Activated T-helper 17 cell treated with anti-CD3 and anti-CD28 coated beads, Interleukin-2, amount 50 U/mL, for 72 hours (primary cell): ENCODE measurements around the gene HLF. TPM values are rescaled to one million over a fixed set of nuclear protein-coding genes. Genes with fewer than 3 reads are reported as not detected.

Source experiments
- ATAC-seq: fragments of 150-1000 bp; cut with Tn5 transposase; replicated peaks from 2 replicates; pipeline ENCODE4 v1.10.0; 2021; ENCODE audit warnings: mild to moderate bottlenecking, moderate library complexity
- H3K27ac Mint-ChIP-seq: one replicate; pipeline ENCODE4 v1.8.0; 2022; ENCODE audit warnings: mixed read lengths
- H3K27me3 Mint-ChIP-seq: one replicate; pipeline ENCODE4 v1.8.0; 2022; ENCODE audit warnings: mixed read lengths
- H3K36me3 Mint-ChIP-seq: one replicate; pipeline ENCODE4 v1.8.0; 2022; ENCODE audit warnings: low read depth, mild to moderate bottlenecking, mixed read lengths
- H3K4me1 Mint-ChIP-seq: one replicate; pipeline ENCODE4 v1.8.0; 2022; ENCODE audit warnings: mixed read lengths
- H3K4me3 Mint-ChIP-seq: one replicate; pipeline ENCODE4 v1.8.0; 2022; ENCODE audit warnings: mild to moderate bottlenecking, mixed read lengths
- H3K9me3 Mint-ChIP-seq: one replicate; pipeline ENCODE4 v1.8.0; 2022; ENCODE audit warnings: mixed read lengths
- total RNA-seq, 2 donors: library from RNA; stranded (reverse); gene quantifications; one replicate each; pipeline ENCODE4 v1.2.3, GENCODE V29; 2022

The HLF gene
- total RNA-seq, 2 donors from 2014 or later = 21.7 to 46.3 TPM

DNA sequence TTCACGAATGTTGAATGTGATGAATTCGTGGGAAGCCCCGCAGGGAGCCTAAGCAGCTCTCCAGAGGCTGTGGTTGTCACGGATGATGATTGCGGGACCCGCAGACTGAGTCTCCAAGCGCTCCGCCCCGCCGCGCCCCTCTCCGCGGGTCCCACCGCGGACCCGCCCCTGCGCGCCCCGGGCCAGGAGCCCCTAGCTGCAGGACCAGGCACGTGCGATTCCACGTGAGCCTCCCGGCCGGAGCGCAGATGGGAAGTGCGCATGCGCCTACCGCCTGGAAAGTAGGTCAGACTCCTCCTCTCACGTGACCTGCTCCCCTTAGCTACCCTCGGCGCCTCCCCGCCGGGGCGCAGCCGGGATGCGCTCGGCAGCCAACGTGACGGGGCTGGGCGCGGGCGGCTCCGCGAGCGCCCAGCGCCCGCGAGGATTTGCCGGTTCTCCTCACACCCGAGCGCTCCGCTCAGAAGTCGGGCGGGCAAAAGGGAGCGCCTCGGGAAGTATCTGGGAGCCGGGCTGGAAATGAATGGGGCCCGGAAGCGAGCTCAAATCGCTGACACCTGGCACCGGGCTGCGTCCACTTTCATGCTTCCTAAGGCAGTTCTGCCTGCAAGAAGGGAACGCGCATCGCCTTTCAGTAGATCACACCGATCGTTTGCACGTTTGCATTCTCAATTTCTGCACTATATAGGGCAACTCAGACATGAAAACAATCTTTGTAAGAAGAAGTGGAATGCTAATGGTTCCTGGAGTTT lies 26.4 kb upstream of the HLF start:
- no peaks in the 10 kb centered on the region for H3K27me3 Mint-ChIP-seq

DNA sequence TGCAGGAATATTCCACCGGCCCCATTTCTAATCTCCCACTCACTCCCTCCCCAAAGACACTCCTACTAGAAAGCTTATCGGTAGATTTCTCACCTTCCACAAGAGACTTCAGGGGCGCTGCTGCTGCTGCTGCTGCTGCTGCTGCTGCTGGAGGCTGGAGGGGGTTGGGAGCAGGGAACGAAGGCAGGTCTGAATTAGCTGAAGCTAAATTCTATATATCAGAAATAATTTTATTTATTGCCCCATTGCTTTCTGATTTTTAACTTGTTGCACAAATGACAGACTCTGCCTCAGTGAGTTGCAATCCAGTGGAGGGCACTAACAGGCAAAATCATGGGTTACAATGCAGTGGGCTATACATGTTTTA lies 25.8 kb upstream of the HLF start:
- Mint-ChIP-seq H3K36me3 (no peaks in the 10 kb centered on the region), H3K27me3 (no peaks in the 10 kb centered on the region), H3K4me3 (peak overlapping the region; percentile 84), H3K27ac (peak overlapping the region; percentile 68), H3K4me1 (peaks cover 25% of the 10 kb centered on the region), H3K9me3 (peaks cover 3% of the 10 kb centered on the region)
- ATAC-seq = no peak

More for the DNA sequence above, 26.4 kb upstream of the HLF start:
- H3K36me3 Mint-ChIP-seq = no peaks in the 10 kb centered on the region
- H3K27ac Mint-ChIP-seq = peak overlapping the region; percentile 68
- H3K4me1 Mint-ChIP-seq = peaks cover 25% of the 10 kb centered on the region
- H3K9me3 Mint-ChIP-seq = peaks cover 3% of the 10 kb centered on the region
- peak; percentile 94 for ATAC-seq
- H3K4me3 Mint-ChIP-seq = peak overlapping the region; percentile 84

GRCh38 chr17:55241097-55241496 lies 23.7 kb upstream of the HLF start:
- no peak overlapping the region for H3K4me3 Mint-ChIP-seq
- H3K27me3 Mint-ChIP-seq = peaks cover 4% of the 10 kb centered on the region
- H3K27ac Mint-ChIP-seq = no peak overlapping the region
- peaks cover 3% of the 10 kb centered on the region for H3K9me3 Mint-ChIP-seq
- peaks cover 19% of the 10 kb centered on the region for H3K4me1 Mint-ChIP-seq
- no peaks in the 10 kb centered on the region for H3K36me3 Mint-ChIP-seq
- no peak for ATAC-seq

- no peak overlapping the region for H3K4me3 Mint-ChIP-seq
- peaks cover 4% of the 10 kb centered on the region for H3K27me3 Mint-ChIP-seq
- H3K9me3 Mint-ChIP-seq = peaks cover 3% of the 10 kb centered on the region
- no peak for ATAC-seq
- peaks cover 12% of the 10 kb centered on the region for H3K4me1 Mint-ChIP-seq
- H3K36me3 Mint-ChIP-seq = no peaks in the 10 kb centered on the region
- H3K27ac Mint-ChIP-seq = no peak overlapping the region
These were observed 22.3 kb upstream of the HLF start for GRCh38 chr17:55242476-55242875.

DNA sequence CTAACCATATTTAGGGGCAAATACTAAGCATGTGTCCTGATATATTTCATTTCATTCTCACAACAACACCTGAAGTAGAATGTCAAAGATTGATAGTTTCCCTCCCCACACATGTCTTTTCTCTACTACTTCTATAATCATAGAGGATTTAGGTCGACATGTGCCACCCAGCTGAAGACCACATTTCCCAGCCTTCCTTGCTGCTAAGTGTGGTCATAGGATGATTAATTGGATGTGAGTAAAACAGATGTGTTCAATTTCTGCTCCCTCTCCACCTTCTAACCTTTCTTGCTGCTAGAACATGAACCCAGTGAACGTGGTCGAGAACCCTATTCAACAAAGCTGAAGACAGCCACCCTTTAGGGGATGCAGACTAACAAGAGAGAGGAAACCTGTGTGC lies 18.8 kb upstream of the HLF start:
- H3K36me3 Mint-ChIP-seq = no peaks in the 10 kb centered on the region
- no peak overlapping the region for H3K27ac Mint-ChIP-seq
- peaks cover 4% of the 10 kb centered on the region for H3K27me3 Mint-ChIP-seq
- H3K4me3 Mint-ChIP-seq = no peak overlapping the region
- H3K4me1 Mint-ChIP-seq = no peaks in the 10 kb centered on the region
- ATAC-seq = no peak
- H3K9me3 Mint-ChIP-seq = peaks cover 3% of the 10 kb centered on the region

GRCh38 chr17:55246583-55246982 lies 18.2 kb upstream of the HLF start:
- Mint-ChIP-seq H3K9me3 (peaks cover 3% of the 10 kb centered on the region), H3K4me1 (no peaks in the 10 kb centered on the region), H3K36me3 (no peaks in the 10 kb centered on the region), H3K27ac (no peak overlapping the region), H3K27me3 (peaks cover 4% of the 10 kb centered on the region), H3K4me3 (no peak overlapping the region)
- no peak for ATAC-seq

GRCh38 chr17:55248077-55248476 lies 16.7 kb upstream of the HLF start:
- Mint-ChIP-seq H3K27me3 (peaks cover 4% of the 10 kb centered on the region), H3K9me3 (no peaks in the 10 kb centered on the region), H3K36me3 (no peaks in the 10 kb centered on the region)

DNA sequence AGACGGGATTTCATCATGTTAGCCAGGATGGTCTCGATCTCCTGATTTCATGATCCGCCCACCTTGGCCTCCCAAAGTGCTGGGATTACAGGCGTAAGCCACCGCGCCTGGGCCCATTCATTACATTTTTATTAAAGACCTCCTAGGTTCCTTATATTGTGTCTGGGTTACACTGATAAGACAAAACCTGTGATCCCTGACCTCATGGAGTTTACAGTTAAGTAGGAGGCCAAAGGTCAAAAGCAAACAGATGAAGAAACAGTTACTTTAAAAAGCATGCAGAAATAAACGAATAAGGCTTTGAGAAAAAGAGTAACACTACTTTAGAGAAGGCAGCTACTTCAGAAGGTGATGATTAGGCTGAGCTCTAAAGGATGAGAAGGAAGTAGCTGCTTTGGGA lies 14.9 kb upstream of the HLF start:
- Mint-ChIP-seq H3K27me3 (peaks cover 4% of the 10 kb centered on the region), H3K9me3 (no peaks in the 10 kb centered on the region), H3K4me1 (no peaks in the 10 kb centered on the region), H3K27ac (no peak overlapping the region), H3K4me3 (no peak overlapping the region), H3K36me3 (no peaks in the 10 kb centered on the region)
- ATAC-seq = no peak

More at GRCh38 chr17:55248077-55248476, 16.7 kb upstream of the HLF start:
- Mint-ChIP-seq H3K4me3 (no peak overlapping the region), H3K4me1 (no peaks in the 10 kb centered on the region), H3K27ac (no peak overlapping the region)
- ATAC-seq = no peak

DNA sequence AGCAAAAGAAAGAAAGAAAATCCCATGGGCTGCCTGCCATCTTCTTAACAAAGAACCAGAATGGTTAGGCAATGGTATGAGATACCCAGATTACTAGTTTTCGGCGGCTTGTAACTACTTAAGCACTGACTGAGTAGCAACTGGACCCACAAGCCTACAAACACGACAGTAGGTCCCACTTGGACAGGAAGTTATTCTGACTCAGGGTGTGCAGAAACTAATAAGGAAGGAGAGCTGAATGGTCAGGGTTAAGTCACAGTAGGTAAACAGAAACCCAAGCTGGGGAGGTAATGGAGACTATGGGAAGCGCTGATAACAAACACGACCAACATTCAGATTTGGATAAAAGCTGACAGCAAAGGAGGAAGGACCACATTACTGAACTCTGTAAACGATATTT lies 10.4 kb upstream of the HLF start:
- no peak overlapping the region for H3K4me3 Mint-ChIP-seq
- ATAC-seq = no peak
- H3K9me3 Mint-ChIP-seq = no peaks in the 10 kb centered on the region
- H3K27me3 Mint-ChIP-seq = peaks cover 4% of the 10 kb centered on the region
- no peak overlapping the region for H3K27ac Mint-ChIP-seq
- no peaks in the 10 kb centered on the region for H3K4me1 Mint-ChIP-seq
- no peaks in the 10 kb centered on the region for H3K36me3 Mint-ChIP-seq

DNA sequence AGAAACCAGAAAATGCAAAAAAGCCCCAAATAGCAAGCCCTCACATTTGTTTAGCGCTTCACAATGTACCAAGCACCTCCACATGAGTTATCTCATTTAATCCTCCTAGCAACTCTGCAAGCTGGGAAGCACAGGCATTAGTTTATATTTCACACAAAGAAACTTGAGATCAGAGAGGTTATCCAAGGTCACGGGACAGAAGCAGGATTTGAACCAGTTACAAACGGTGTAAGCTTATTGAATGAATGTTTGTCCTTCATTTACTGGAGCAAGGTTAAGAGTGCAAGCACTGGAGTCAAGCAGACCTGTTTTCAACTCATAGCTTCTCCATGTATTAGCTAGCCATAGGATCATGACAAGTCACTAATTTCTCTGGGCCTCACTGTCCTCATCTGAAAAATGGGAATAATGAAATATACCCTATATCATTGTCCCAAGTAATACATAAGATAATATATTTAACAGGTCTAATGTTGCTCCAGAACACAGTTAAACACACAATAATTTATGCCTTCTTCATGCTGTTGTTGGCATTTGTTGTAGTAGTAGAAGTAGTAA lies 6.1 kb upstream of the HLF start:
- no peaks in the 10 kb centered on the region for H3K9me3 Mint-ChIP-seq
- H3K4me1 Mint-ChIP-seq = no peaks in the 10 kb centered on the region
- H3K27ac Mint-ChIP-seq = no peak overlapping the region
- no peaks in the 10 kb centered on the region for H3K36me3 Mint-ChIP-seq
- H3K4me3 Mint-ChIP-seq = no peak overlapping the region
- ATAC-seq = no peak
- H3K27me3 Mint-ChIP-seq = peaks cover 4% of the 10 kb centered on the region

DNA sequence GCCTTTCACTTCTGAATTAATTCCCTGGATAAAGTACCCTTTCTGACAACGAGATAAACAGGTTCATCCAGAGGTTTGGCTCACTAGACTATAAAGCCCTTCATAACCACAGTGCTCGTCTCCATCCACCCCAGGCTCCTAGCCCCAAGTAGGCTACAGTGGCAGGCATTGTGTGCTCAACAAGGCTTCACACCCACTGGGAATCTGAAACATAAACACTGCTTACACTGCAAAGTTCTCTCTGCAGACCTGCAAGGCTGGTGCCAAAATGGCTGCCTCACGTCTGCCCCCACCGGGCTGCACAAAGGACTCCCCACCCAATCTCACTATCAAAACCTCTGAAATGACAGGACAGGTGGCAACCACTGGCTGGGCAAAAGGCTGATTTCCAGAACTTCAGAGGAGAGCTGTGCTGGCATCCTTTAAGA lies 5.1 kb upstream of the HLF start:
- H3K9me3 Mint-ChIP-seq = no peaks in the 10 kb centered on the region
- no peak overlapping the region for H3K4me3 Mint-ChIP-seq
- H3K27ac Mint-ChIP-seq = no peak overlapping the region
- no peaks in the 10 kb centered on the region for H3K36me3 Mint-ChIP-seq
- ATAC-seq = no peak
- peaks cover 4% of the 10 kb centered on the region for H3K27me3 Mint-ChIP-seq
- peaks cover 4% of the 10 kb centered on the region for H3K4me1 Mint-ChIP-seq

- H3K27me3 Mint-ChIP-seq = peaks cover 4% of the 10 kb centered on the region
- no peak overlapping the region for H3K4me3 Mint-ChIP-seq
- H3K4me1 Mint-ChIP-seq = peaks cover 4% of the 10 kb centered on the region
- H3K36me3 Mint-ChIP-seq = no peaks in the 10 kb centered on the region
- H3K9me3 Mint-ChIP-seq = no peaks in the 10 kb centered on the region
- no peak overlapping the region for H3K27ac Mint-ChIP-seq
- ATAC-seq = no peak
These were observed 3.4 kb upstream of the HLF start for GRCh38 chr17:55261311-55261710.

- Mint-ChIP-seq H3K27ac (no peak overlapping the region), H3K27me3 (peaks cover 4% of the 10 kb centered on the region), H3K4me3 (peak overlapping the region; percentile 74), H3K36me3 (no peaks in the 10 kb centered on the region), H3K4me1 (peaks cover 16% of the 10 kb centered on the region), H3K9me3 (no peaks in the 10 kb centered on the region)
- no peak for ATAC-seq
These were observed 1.0 kb upstream of the HLF start for GRCh38 chr17:55263569-55264277.

GRCh38 chr17:55264278-55264644 lies 499 bp upstream of the HLF start:
- H3K4me3 Mint-ChIP-seq = peak overlapping the region; percentile 74
- peaks cover under 1% of the 10 kb centered on the region for H3K27me3 Mint-ChIP-seq

More at GRCh38 chr17:55264278-55264644, 499 bp upstream of the HLF start:
- ATAC-seq = no peak
- Mint-ChIP-seq H3K36me3 (no peaks in the 10 kb centered on the region), H3K4me1 (peaks cover 17% of the 10 kb centered on the region), H3K27ac (no peak overlapping the region), H3K9me3 (no peaks in the 10 kb centered on the region)
